H1 (cell line): ENCODE results near the gene USP30. TPM values are rescaled to one million over a fixed set of nuclear protein-coding genes. Genes with fewer than 3 reads are reported as not detected.

Experiments
- CTCF ChIA-PET: fragments of 300-600 bp; sonication (Branson Sonifier 250); formaldehyde crosslinking; loops from one replicate; lab custom pipeline; 2021; ENCODE audit not compliant: partially characterized antibody; lab: Charles Lee
- POLR2A ChIA-PET: fragments of 300-600 bp; sonication (Branson Sonifier 250); formaldehyde crosslinking; loops from one replicate; lab custom pipeline; 2021; ENCODE audit warnings: inconsistent platforms; ENCODE audit not compliant: partially characterized antibody; lab: Charles Lee
- DNase-seq, 2 experiments: peaks; one replicate each; pipeline versions ENCODE4 v3.0.0 to v3.0.0-alpha.2; 2010 to 2022; ENCODE audit warnings: low spot score in 2 of 2, low read depth in 1 of 2, mixed read lengths in 1 of 2
- FAIRE-seq: peaks from 2 replicates; lab custom pipeline; 2011; peaks lifted over from hg19 to GRCh38; lab: Jason Lieb, UNC
- H2AFZ ChIP-seq: 2 replicates; pipeline ENCODE4 v1.8.1; 2012; ENCODE audit warnings: low read length, inconsistent platforms
- H2AK5ac ChIP-seq: 2 replicates; pipeline ENCODE4 v1.6.1; 2013; ENCODE audit warnings: low read depth, low read length
- H2BK120ac ChIP-seq: replicated peaks from 2 replicates; pipeline ENCODE3; 2013; ENCODE audit warnings: low read depth, low read length, inconsistent platforms
- H2BK12ac ChIP-seq: 2 replicates; pipeline ENCODE4 v1.6.1; 2013; ENCODE audit warnings: low read depth, low read length
- H2BK15ac ChIP-seq: 2 replicates; pipeline ENCODE4 v1.6.1; 2013; ENCODE audit warnings: low read length
- H2BK20ac ChIP-seq: 2 replicates; pipeline ENCODE4 v1.6.1; 2013; ENCODE audit warnings: low read length
- H2BK5ac ChIP-seq: 2 replicates; pipeline ENCODE4 v1.6.1; 2013; ENCODE audit warnings: low read depth, low read length
- H3K14ac ChIP-seq: 2 replicates; pipeline ENCODE4 v1.6.1; 2013; ENCODE audit warnings: inconsistent platforms; ENCODE audit not compliant: insufficient read length
- H3K18ac ChIP-seq: 2 replicates; pipeline ENCODE4 v1.6.1; 2013; ENCODE audit warnings: low read length; ENCODE audit errors: extremely low read depth
- H3K23ac ChIP-seq: 2 replicates; pipeline ENCODE4 v1.6.1; 2013; ENCODE audit warnings: inconsistent platforms; ENCODE audit not compliant: insufficient read length
- H3K23me2 ChIP-seq: 2 replicates; pipeline ENCODE4 v1.6.1; 2013; ENCODE audit warnings: low read depth, low read length
- H3K27ac ChIP-seq: 2 replicates; pipeline ENCODE4 v1.6.1; 2011; ENCODE audit warnings: low read depth, low read length, inconsistent platforms
- H3K27me3 ChIP-seq, 4 experiments: replicated peaks in 1 of 4; 1 replicate in 1 of 4; 2 replicates in 3 of 4; pipeline versions ENCODE4 v1.6.1 to v1.8.1; 2011 to 2013; ENCODE audit warnings: low read length in 3 of 4, mild to moderate bottlenecking in 3 of 4, inconsistent platforms in 2 of 4, mixed read lengths in 2 of 4, moderate library complexity in 1 of 4; ENCODE audit not compliant: control insufficient read depth in 3 of 4, insufficient read depth in 3 of 4; ENCODE audit errors: extremely low read depth in 1 of 4
- H3K36me3 ChIP-seq, 4 experiments: 2 replicates each; pipeline versions ENCODE4 v1.6.1 to v1.8.1; 2011 to 2013; ENCODE audit warnings: mild to moderate bottlenecking in 4 of 4, low read length in 3 of 4, moderate library complexity in 2 of 4, control low read depth in 1 of 4, inconsistent platforms in 1 of 4; ENCODE audit not compliant: insufficient read depth in 4 of 4, control insufficient read depth in 2 of 4
- H3K4ac ChIP-seq: replicated peaks from 2 replicates; pipeline ENCODE3; 2013; ENCODE audit warnings: low read length, low read depth, mixed read lengths, inconsistent platforms; ENCODE audit not compliant: insufficient read length
- H3K4me1 ChIP-seq, 4 experiments: replicated peaks in 1 of 4; 1 replicate in 1 of 4; 2 replicates in 3 of 4; pipeline versions ENCODE4 v1.6.1 to v1.8.1; 2011 to 2013; ENCODE audit warnings: low read length in 3 of 4, inconsistent platforms in 2 of 4, mixed read lengths in 1 of 4; ENCODE audit not compliant: insufficient read depth in 4 of 4, control insufficient read depth in 3 of 4
- H3K4me2 ChIP-seq, 2 experiments: 2 replicates each; pipeline versions ENCODE4 v1.6.1 to v1.8.1; 2011 to 2013; ENCODE audit warnings: low read depth in 2 of 2, low read length in 2 of 2, control low read depth in 1 of 2, inconsistent platforms in 1 of 2, mild to moderate bottlenecking in 1 of 2; ENCODE audit not compliant: insufficient read depth in 1 of 2
- H3K4me3 ChIP-seq, 4 experiments: fragments of 200-600, 300-600 bp in 1 of 4; sonication (generic), shearing (Covaris generic), sonication (Bioruptor Twin) in 1 of 4; 2 replicates each; pipeline versions ENCODE4 v1.5.1 to v1.8.1; 2011 to 2016; ENCODE audit warnings: low read length in 4 of 4, low read depth in 3 of 4, control low read depth in 2 of 4, inconsistent platforms in 2 of 4, mild to moderate bottlenecking in 2 of 4, mixed read lengths in 1 of 4, moderate library complexity in 1 of 4; ENCODE audit not compliant: insufficient read depth in 2 of 4; ENCODE audit errors: extremely low read depth in 1 of 4
- H3K56ac ChIP-seq: replicated peaks from 2 replicates; pipeline ENCODE3; 2013; ENCODE audit warnings: low read depth, mild to moderate bottlenecking, mixed read lengths, low read length, inconsistent platforms; ENCODE audit not compliant: insufficient read length
- H3K79me1 ChIP-seq: 2 replicates; pipeline ENCODE4 v1.6.1; 2013; ENCODE audit warnings: low read depth, low read length, control low read depth
- H3K79me2 ChIP-seq, 2 experiments: 2 replicates each; pipeline versions ENCODE4 v1.6.1 to v1.8.1; 2012 to 2013; ENCODE audit warnings: low read length in 2 of 2, mild to moderate bottlenecking in 2 of 2, inconsistent platforms in 1 of 2; ENCODE audit not compliant: insufficient read depth in 2 of 2, control insufficient read depth in 1 of 2
- H3K9ac ChIP-seq, 4 experiments: replicated peaks in 1 of 4; 1 replicate in 1 of 4; 2 replicates in 3 of 4; pipeline versions ENCODE4 v1.6.1 to v1.8.1; 2011 to 2013; ENCODE audit warnings: low read depth in 3 of 4, low read length in 3 of 4, control low read depth in 2 of 4, mild to moderate bottlenecking in 2 of 4, moderate library complexity in 2 of 4, inconsistent platforms in 1 of 4; ENCODE audit errors: extremely low read depth in 1 of 4
- H3K9me3 ChIP-seq, 2 experiments: 2 replicates each; pipeline versions ENCODE4 v1.6.1 to v1.8.1; 2012 to 2013; ENCODE audit warnings: mild to moderate bottlenecking in 2 of 2, moderate library complexity in 2 of 2, control low read depth in 1 of 2, inconsistent platforms in 1 of 2, low read depth in 1 of 2, low read length in 1 of 2, mixed read lengths in 1 of 2; ENCODE audit not compliant: insufficient read depth in 2 of 2
- H4K20me1 ChIP-seq, 2 experiments: replicated peaks in 1 of 2; 2 replicates each; pipeline versions ENCODE3 to v1.8.1; 2011 to 2013; ENCODE audit warnings: inconsistent platforms in 2 of 2, low read length in 2 of 2, mild to moderate bottlenecking in 1 of 2; ENCODE audit not compliant: insufficient read depth in 2 of 2, control insufficient read depth in 1 of 2
- H4K5ac ChIP-seq: 2 replicates; pipeline ENCODE4 v1.6.1; 2013; ENCODE audit warnings: low read length, low read depth, mixed read lengths, inconsistent platforms; ENCODE audit not compliant: insufficient read length
- H4K8ac ChIP-seq: 2 replicates; pipeline ENCODE4 v1.8.0; 2013; ENCODE audit warnings: mild to moderate bottlenecking, moderate library complexity, low read length, inconsistent platforms; ENCODE audit not compliant: insufficient read depth; ENCODE audit errors: extremely low read depth
- H4K91ac ChIP-seq: replicated peaks from 2 replicates; pipeline ENCODE3; 2013; ENCODE audit warnings: low read length, mixed read lengths, inconsistent platforms; ENCODE audit not compliant: insufficient read length
- WGBS, 2 experiments: shearing (Covaris generic) in 1 of 2; methylation state at CpG; one replicate each; pipeline versions ENCODE4 v1.1.6 to v1.1.7; 2013 to 2015; ENCODE audit warnings: low lambda C conversion rate in 2 of 2, mixed read lengths in 2 of 2, inconsistent platforms in 1 of 2, low coverage in 1 of 2, missing lambda C conversion rate in 1 of 2; ENCODE audit not compliant: insufficient replicate concordance in 2 of 2, insufficient coverage in 1 of 2, insufficient read length in 1 of 2; ENCODE audit errors: extremely low coverage in 1 of 2, missing lambda C conversion rate in 1 of 2; 5-methylcytosine and 5-hydroxymethylcytosine counted together
- polyA plus RNA-seq, 7 experiments: library from polyadenylated mRNA; depleted of rRNA in 3 of 7; stranded (reverse) in 5 of 7; unstranded in 2 of 7; fragments of >200 nt in 5 of 7; fragments of 200-250 nt in 2 of 7; gene quantifications; 1 replicate in 5 of 7; 2 replicates in 1 of 7; 4 replicates in 1 of 7; pipeline versions ENCODE4 v1.2.1 to v1.2.3, GENCODE V29; 2011 to 2013; ENCODE audit warnings: missing spikeins in 2 of 7, mixed read lengths in 2 of 7
- total RNA-seq: library from RNA; stranded (reverse); fragmentation: NEBNext Ultra II Directional; extraction: Animal tissue kit (Norgen Biotek cat#: 25700); gene quantifications from 2 replicates; pipeline ENCODE4 v1.2.1, GENCODE V29; 2021

USP30 gene
- total and polyA plus RNA-seq, 2 of the 8 experiments (the other 6 are each of a cell fraction or from before 2014, with no cell fraction given): 7.0 to 12.2 TPM

- H3K23me2 ChIP-seq: peaks cover 9% of the 10 kb centered on the region
- no peaks in the 10 kb centered on the region; the same call in 1 of the 2 replicates for H3K79me1 ChIP-seq
- peaks cover 0 to 7% (median 2%) of the 10 kb centered on the region in 4 experiments; a peak in 3 of 7 replicates for H3K4me1 ChIP-seq
- no peak overlapping the region for H3K27ac ChIP-seq
- H2BK5ac ChIP-seq: 0 out of 2 replicates have a peak overlapping the region, but pooled peaks have one; percentile 35
- peaks cover 0 to 5% of the 10 kb centered on the region in 2 experiments for H4K20me1 ChIP-seq
- H3K14ac ChIP-seq: no peak overlapping the region
- peaks cover 15 to 32% (median 25%) of the 10 kb centered on the region in 4 experiments; a peak in 7 of 8 replicates for H3K36me3 ChIP-seq
- CTCF ChIA-PET: interaction anchor here (0.6 kb wide), 1 partner anchor 160 kb away, joined by 4 read pairs; no protein-coding TSS in a partner anchor
- H4K91ac ChIP-seq: peak overlapping the region; percentile 25
- no peak overlapping the region for H3K56ac ChIP-seq
- H3K27me3 ChIP-seq: peaks cover 0 to 8% (median 5%) of the 10 kb centered on the region in 4 experiments; a peak in 5 of 7 replicates
- H3K9me3 ChIP-seq: no peaks in the 10 kb centered on the region
- H3K23ac ChIP-seq: no peak overlapping the region
- peaks cover 0 to 29% of the 10 kb centered on the region in 2 experiments; a peak in 2 of 4 replicates for H3K79me2 ChIP-seq
- H3K4me3 ChIP-seq: peak overlapping the region; percentile 63 to 89 (median 72); a peak in 7 of 8 replicates
- H2BK120ac ChIP-seq: no peak overlapping the region
- H2AFZ ChIP-seq: no peak overlapping the region
- no peak overlapping the region for H2BK15ac ChIP-seq
- 42% methylated on average over 11 of the region's 11 CpGs; no CpG with 5 or more reads in 1 of the 2 experiments for WGBS, 2 experiments
- peak overlapping the region; percentile 55 to 57 for H3K4me2 ChIP-seq
- POLR2A ChIA-PET: interaction anchor here (1.0 to 1.2 kb wide), 2 partner anchors 10 to 14 kb away, joined by 3 to 4 read pairs; no protein-coding TSS in a partner anchor
- DNase-seq (no peak), FAIRE-seq (no peak)
- H4K5ac ChIP-seq: peak overlapping the region; percentile 75
- peak overlapping the region; percentile 45; the same call in 1 of the 2 replicates for H4K8ac ChIP-seq
- H3K18ac ChIP-seq: peak overlapping the region; percentile 15; the same call in 1 of the 2 replicates
- H2BK20ac ChIP-seq: no peak overlapping the region
- peak overlapping the region in 3 of 4 experiments; percentile 19 to 54 (median 48); a peak in 4 of 7 replicates for H3K9ac ChIP-seq
- no peak overlapping the region for H2AK5ac ChIP-seq
- H2BK12ac ChIP-seq: no peak overlapping the region
- no peak overlapping the region for H3K4ac ChIP-seq
Measured at GRCh38 chr12:109097140-109097434, 44.7 kb downstream of the USP30 start.
